CD4-positive, alpha-beta T cell treated with Interleukin-17A for 4 hours (primary cell): ENCODE measurements around the gene KSR2.

Experiments used
- DNase-seq: peaks from one replicate; pipeline ENCODE4 v3.0.0-alpha.2; 2020; ENCODE audit warnings: mixed read lengths

KSR2 gene

GRCh38 chr12:117437516-117438255, 531.1 kb downstream of the KSR2 start:
- no peak for DNase-seq

- no peak for DNase-seq
Measured at GRCh38 chr12:117433878-117434277, 534.9 kb downstream of the KSR2 start.

GRCh38 chr12:117430246-117430645, 538.5 kb downstream of the KSR2 start:
- DNase-seq: no peak

- DNase-seq: no peak
Measured at GRCh38 chr12:117427211-117427610, 541.6 kb downstream of the KSR2 start.

- DNase-seq: no peak
Measured at GRCh38 chr12:117421987-117422386, 546.8 kb downstream of the KSR2 start.

- DNase-seq: no peak
Measured at GRCh38 chr12:117421068-117421752, 547.6 kb downstream of the KSR2 start.

- DNase-seq: no peak
Measured at GRCh38 chr12:117417004-117417403, 551.8 kb downstream of the KSR2 start.

GRCh38 chr12:117412465-117413188, 556.2 kb downstream of the KSR2 start:
- DNase-seq: no peak

- DNase-seq: no peak
Measured at GRCh38 chr12:117409286-117409685, 559.5 kb downstream of the KSR2 start.

GRCh38 chr12:117408161-117408791, 560.5 kb downstream of the KSR2 start:
- no peak for DNase-seq

- DNase-seq: no peak
Measured at GRCh38 chr12:117404940-117405339, 563.9 kb downstream of the KSR2 start.

GRCh38 chr12:117404203-117404853, 564.5 kb downstream of the KSR2 start:
- no peak for DNase-seq

GRCh38 chr12:117403586-117404139, 565.1 kb downstream of the KSR2 start:
- DNase-seq: no peak
